Type B pancreatic cell (in vitro differentiated cells): ENCODE measurements around the gene TEAD1. TPM values are rescaled to one million over a fixed set of nuclear protein-coding genes. Genes with fewer than 3 reads are reported as not detected.

Experiments used
- DNase-seq: peaks from one replicate; pipeline ENCODE4 v3.0.0; 2021; ENCODE audit warnings: mixed read lengths; ENCODE audit not compliant: unreplicated experiment; ENCODE audit errors: extremely low spot score
- H3K27ac Mint-ChIP-seq: 2 replicates; pipeline ENCODE4 v1.8.0; 2021; ENCODE audit warnings: mild to moderate bottlenecking, mixed read lengths
- H3K27me3 Mint-ChIP-seq: 2 replicates; pipeline ENCODE4 v1.8.0; 2021; ENCODE audit warnings: mixed read lengths
- H3K36me3 Mint-ChIP-seq: 2 replicates; pipeline ENCODE4 v1.8.0; 2021; ENCODE audit warnings: mixed read lengths
- H3K4me1 Mint-ChIP-seq: one replicate; pipeline ENCODE4 v1.8.0; 2021; ENCODE audit warnings: mixed read lengths; ENCODE audit not compliant: unreplicated experiment
- H3K4me3 Mint-ChIP-seq: 2 replicates; pipeline ENCODE4 v1.8.0; 2021; ENCODE audit warnings: mild to moderate bottlenecking, mixed read lengths
- H3K9me3 Mint-ChIP-seq: 2 replicates; pipeline ENCODE4 v1.8.0; 2021; ENCODE audit warnings: mixed read lengths
- CTCF ChIP-seq: fragments of 200-600 bp; sonication (generic); conservative IDR thresholded peaks from 2 replicates; pipeline ENCODE4 v1.5.0; 2021; ENCODE audit warnings: antibody characterized with exemption, mild to moderate bottlenecking
- total RNA-seq: library from RNA; stranded (reverse); gene quantifications from 2 replicates; pipeline ENCODE4 v1.2.1, GENCODE V29; 2021; ENCODE audit warnings: low replicate concordance

Gene TEAD1
- total RNA-seq, 1 donor from 2014 or later: 91.8 TPM

GRCh38 chr11:12772324-12772723, 98.1 kb downstream of the TEAD1 start:
- no peak for DNase-seq
- Mint-ChIP-seq H3K27me3 (no peaks in the 10 kb centered on the region), H3K36me3 (peaks cover 29% of the 10 kb centered on the region), H3K27ac (no peak overlapping the region), H3K4me1 (peaks cover 49% of the 10 kb centered on the region), H3K4me3 (no peak overlapping the region), H3K9me3 (peaks cover 5% of the 10 kb centered on the region)
- TF ChIP-seq CTCF: no peak

- Mint-ChIP-seq H3K4me3 (no peak overlapping the region), H3K27ac (peak overlapping the region; percentile 7), H3K4me1 (peaks cover 47% of the 10 kb centered on the region), H3K36me3 (peaks cover 34% of the 10 kb centered on the region), H3K9me3 (peaks cover 5% of the 10 kb centered on the region), H3K27me3 (no peaks in the 10 kb centered on the region)
- no peak for DNase-seq
- TF ChIP-seq CTCF: no peak
These were observed 99.4 kb downstream of the TEAD1 start for GRCh38 chr11:12773591-12773990.

GRCh38 chr11:12775955-12776354, 101.7 kb downstream of the TEAD1 start:
- Mint-ChIP-seq H3K27ac (no peak overlapping the region), H3K9me3 (peaks cover 9% of the 10 kb centered on the region), H3K4me1 (peaks cover 46% of the 10 kb centered on the region), H3K4me3 (no peak overlapping the region), H3K36me3 (peaks cover 45% of the 10 kb centered on the region), H3K27me3 (no peaks in the 10 kb centered on the region)
- TF ChIP-seq CTCF: no peak
- no peak for DNase-seq

GRCh38 chr11:12777208-12777874, 103.1 kb downstream of the TEAD1 start:
- H3K4me1 Mint-ChIP-seq: peaks cover 46% of the 10 kb centered on the region
- peak overlapping the region; percentile 45 for H3K27ac Mint-ChIP-seq
- peaks cover 45% of the 10 kb centered on the region for H3K36me3 Mint-ChIP-seq
- peaks cover 9% of the 10 kb centered on the region for H3K9me3 Mint-ChIP-seq
- H3K27me3 Mint-ChIP-seq: no peaks in the 10 kb centered on the region
- no peak for DNase-seq
- no peak overlapping the region for H3K4me3 Mint-ChIP-seq
- no peak for TF ChIP-seq CTCF

GRCh38 chr11:12778240-12778905, 104.2 kb downstream of the TEAD1 start:
- H3K9me3 Mint-ChIP-seq: peaks cover 9% of the 10 kb centered on the region

More at GRCh38 chr11:12778240-12778905, 104.2 kb downstream of the TEAD1 start:
- DNase-seq: no peak
- Mint-ChIP-seq H3K27ac (peak overlapping the region; percentile 32), H3K27me3 (no peaks in the 10 kb centered on the region), H3K4me3 (no peak overlapping the region), H3K4me1 (peaks cover 46% of the 10 kb centered on the region), H3K36me3 (peaks cover 44% of the 10 kb centered on the region)
- TF ChIP-seq CTCF: no peak
